Left lung (tissue), 10 donors: ENCODE results near the gene COL4A2. TPM values are rescaled to one million over a fixed set of nuclear protein-coding genes. Genes with fewer than 3 reads are reported as not detected.
A peak's percentile ranks its signal among the peaks of the same experiment; 100 is the strongest.

Experiments used
- ATAC-seq: fragments of 200-7000 bp; cut with Tn5 transposase; one replicate; pipeline ENCODE4 v1.9.1; 2020; ENCODE audit warnings: moderate library complexity
- DNase-seq, 4 donors: peaks; one replicate each; pipeline ENCODE4 v3.0.0-alpha.2; 2013 to 2020
- H3K27ac ChIP-seq, 2 donors: fragments of 200-600 bp; sonication (generic) in 1 of 2; one replicate each; pipeline versions ENCODE4 v1.5.0 to v1.8.0; 2020 to 2021
- H3K27me3 ChIP-seq, 2 donors: fragments of 200-600 bp; sonication (generic) in 1 of 2; one replicate each; pipeline versions ENCODE4 v1.5.0 to v1.8.0; 2020 to 2021
- H3K36me3 ChIP-seq, 2 donors: fragments of 200-600 bp; sonication (generic) in 1 of 2; one replicate each; pipeline versions ENCODE4 v1.5.0 to v1.8.0; 2020 to 2021
- H3K4me1 ChIP-seq, 2 donors: fragments of 200-600 bp; one replicate each; pipeline ENCODE4 v1.8.0; 2021
- H3K4me3 ChIP-seq, 2 donors: fragments of 200-600 bp; sonication (generic) in 1 of 2; one replicate each; pipeline versions ENCODE4 v1.5.0 to v1.8.0; 2020 to 2021; ENCODE audit warnings: mild to moderate bottlenecking in 1 of 2
- H3K9me3 ChIP-seq, 2 donors: fragments of 200-600 bp; sonication (generic) in 1 of 2; one replicate each; pipeline versions ENCODE4 v1.5.0 to v1.8.0; 2020 to 2021
- intact Hi-C, 2 donors: fragments of 100-400 bp; cut with DNase I; formaldehyde crosslinking; loops; one replicate each; pipeline versions ENCODE4 v1.11.2 to v1.14.2; 2022
- polyA plus RNA-seq, 6 donors: library from polyadenylated mRNA; unstranded; fragments of 120-200 nt; gene quantifications; one replicate each; pipeline ENCODE4 v1.2.1, GENCODE V29; 2013; ENCODE audit not compliant: insufficient read length in 6 of 6
- total RNA-seq, 2 donors: library from RNA; stranded (reverse); fragmentation: NEBNext Ultra II Directional; extraction: Animal tissue kit (Norgen Biotek cat#: 25700); gene quantifications; one replicate each; pipeline ENCODE4 v1.2.1, GENCODE V29; 2021
- TF ChIP-seq, protein P1 (sequence below), 2 donors: fragments of 200-600 bp; sonication (generic) in 1 of 2; IDR thresholded peaks; one replicate each; pipeline versions ENCODE4 v1.5.0 to v1.8.0; 2021; ENCODE audit warnings: antibody characterized with exemption in 2 of 2
- donor health status: DM: no; HTN: yes; CAD: no.
- donor health status: DM: no; HTN: no; CAD: no.

COL4A2 gene
- total and polyA plus RNA-seq, 8 donors: 307 to 638 (median 395) TPM

DNA sequence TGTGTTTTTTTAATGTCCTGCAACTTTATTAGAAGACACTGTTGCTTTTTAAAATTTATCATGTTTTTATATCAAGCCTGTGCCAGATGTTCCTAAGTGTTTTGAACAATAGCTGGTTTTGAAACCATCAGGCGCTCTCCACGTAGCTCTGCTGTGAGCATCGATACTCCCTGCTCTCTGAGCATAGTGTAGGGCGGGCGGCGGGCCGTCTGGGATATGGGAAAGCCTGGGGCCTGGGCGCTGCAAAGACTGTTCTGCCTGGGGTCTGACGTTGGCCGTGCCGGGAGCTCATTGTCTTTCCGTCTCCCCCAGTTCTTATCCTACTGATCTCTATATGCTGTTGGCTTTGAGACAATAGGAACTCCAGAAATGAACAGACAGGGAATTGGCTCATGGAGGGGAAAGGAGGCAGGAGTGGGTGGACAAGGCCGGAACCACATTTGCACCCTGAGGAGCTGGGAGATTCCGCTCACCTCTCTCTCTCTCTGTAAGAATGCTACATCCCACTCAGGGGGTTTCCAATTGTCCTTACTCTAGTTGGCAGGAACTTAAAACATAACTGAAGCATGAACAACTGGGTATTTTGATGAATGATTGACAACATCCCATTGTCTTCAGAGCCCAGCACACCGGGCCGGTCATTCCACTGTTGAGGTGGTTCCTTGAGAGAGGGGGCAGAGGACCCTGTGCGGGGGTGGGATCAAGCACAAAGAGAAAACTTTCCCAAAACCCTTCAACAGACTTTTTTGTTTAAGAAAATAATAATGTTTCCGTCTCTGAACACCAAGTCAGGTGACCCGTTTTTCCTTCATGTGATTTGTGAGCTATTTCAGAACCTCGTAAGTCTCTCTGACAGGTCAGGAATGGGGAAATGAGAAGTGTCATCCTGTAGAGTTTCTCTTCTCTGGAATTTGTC, 64.7 kb downstream of the COL4A2 start:
- Histone ChIP-seq H3K36me3 (no peaks in the 10 kb centered on the region), H3K4me3 (no peak overlapping the region), H3K9me3 (no peaks in the 10 kb centered on the region), H3K27ac (peak overlapping the region in 1 of 2 donors; percentile 38), H3K4me1 (peaks cover 3 to 7% of the 10 kb centered on the region in 2 donors), H3K27me3 (no peaks in the 10 kb centered on the region)
- DNase-seq (no peak), ATAC-seq (no peak)
- TF ChIP-seq, protein P1, sequence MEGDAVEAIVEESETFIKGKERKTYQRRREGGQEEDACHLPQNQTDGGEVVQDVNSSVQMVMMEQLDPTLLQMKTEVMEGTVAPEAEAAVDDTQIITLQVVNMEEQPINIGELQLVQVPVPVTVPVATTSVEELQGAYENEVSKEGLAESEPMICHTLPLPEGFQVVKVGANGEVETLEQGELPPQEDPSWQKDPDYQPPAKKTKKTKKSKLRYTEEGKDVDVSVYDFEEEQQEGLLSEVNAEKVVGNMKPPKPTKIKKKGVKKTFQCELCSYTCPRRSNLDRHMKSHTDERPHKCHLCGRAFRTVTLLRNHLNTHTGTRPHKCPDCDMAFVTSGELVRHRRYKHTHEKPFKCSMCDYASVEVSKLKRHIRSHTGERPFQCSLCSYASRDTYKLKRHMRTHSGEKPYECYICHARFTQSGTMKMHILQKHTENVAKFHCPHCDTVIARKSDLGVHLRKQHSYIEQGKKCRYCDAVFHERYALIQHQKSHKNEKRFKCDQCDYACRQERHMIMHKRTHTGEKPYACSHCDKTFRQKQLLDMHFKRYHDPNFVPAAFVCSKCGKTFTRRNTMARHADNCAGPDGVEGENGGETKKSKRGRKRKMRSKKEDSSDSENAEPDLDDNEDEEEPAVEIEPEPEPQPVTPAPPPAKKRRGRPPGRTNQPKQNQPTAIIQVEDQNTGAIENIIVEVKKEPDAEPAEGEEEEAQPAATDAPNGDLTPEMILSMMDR (IDR thresholded peaks at IDR 0.05): no peak
- intact Hi-C loops: no loop called here

DNA sequence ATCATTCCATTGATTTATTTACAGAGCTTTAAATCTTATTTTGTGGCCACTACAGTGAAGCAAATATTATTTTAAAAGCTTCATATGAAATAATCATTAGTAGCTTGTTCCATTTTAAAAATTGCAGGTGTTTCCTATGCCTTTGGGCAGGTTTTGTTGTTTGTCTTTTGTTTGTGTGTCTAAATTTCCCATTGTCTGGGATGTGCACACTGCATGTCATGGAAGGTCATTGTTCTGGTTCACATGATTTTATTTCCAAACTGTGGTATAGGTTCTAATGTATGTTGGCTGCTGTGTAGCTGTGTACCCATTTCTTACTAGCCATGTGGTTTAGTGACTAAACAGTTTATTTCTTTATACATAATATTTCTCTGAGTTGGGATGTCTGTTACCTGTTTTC, 65.6 kb downstream of the COL4A2 start:
- DNase-seq (no peak), ATAC-seq (no peak)
- Histone ChIP-seq H3K36me3 (no peaks in the 10 kb centered on the region), H3K9me3 (no peaks in the 10 kb centered on the region), H3K4me3 (no peak overlapping the region), H3K27ac (peak overlapping the region in 1 of 2 donors; percentile 38), H3K4me1 (peaks cover 3 to 7% of the 10 kb centered on the region in 2 donors), H3K27me3 (no peaks in the 10 kb centered on the region)
- intact Hi-C loops: no loop called here
- TF ChIP-seq, protein P1 (IDR thresholded peaks at IDR 0.05): no peak

DNA sequence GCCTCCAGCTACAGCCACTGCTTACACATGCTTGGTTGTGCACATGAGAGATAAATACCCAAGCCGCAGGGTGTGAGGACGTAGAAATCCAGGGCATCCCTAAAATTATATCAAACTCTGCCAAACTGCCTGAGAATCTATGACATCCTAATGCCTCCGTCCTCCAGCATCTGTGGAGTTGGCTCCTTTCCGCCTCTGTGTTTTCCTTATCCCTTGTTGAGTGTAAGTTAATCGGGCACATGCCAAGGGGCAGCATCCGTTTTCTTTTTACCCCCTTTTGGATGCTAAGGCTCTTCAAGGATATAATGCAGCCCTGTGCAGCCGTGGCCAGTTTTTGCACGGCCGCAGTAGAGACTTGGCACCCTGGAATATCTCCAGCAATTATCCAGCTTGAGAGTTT, 66.5 kb downstream of the COL4A2 start:
- H3K4me1 ChIP-seq: peaks cover 3 to 7% of the 10 kb centered on the region in 2 donors
- no peaks in the 10 kb centered on the region for H3K9me3 ChIP-seq
- DNase-seq: no peak
- H3K36me3 ChIP-seq: no peaks in the 10 kb centered on the region
- intact Hi-C loops: no loop called here
- H3K27ac ChIP-seq: no peak overlapping the region
- TF ChIP-seq, protein P1 (IDR thresholded peaks at IDR 0.05): no peak
- no peaks in the 10 kb centered on the region for H3K27me3 ChIP-seq
- no peak for ATAC-seq
- no peak overlapping the region for H3K4me3 ChIP-seq

DNA sequence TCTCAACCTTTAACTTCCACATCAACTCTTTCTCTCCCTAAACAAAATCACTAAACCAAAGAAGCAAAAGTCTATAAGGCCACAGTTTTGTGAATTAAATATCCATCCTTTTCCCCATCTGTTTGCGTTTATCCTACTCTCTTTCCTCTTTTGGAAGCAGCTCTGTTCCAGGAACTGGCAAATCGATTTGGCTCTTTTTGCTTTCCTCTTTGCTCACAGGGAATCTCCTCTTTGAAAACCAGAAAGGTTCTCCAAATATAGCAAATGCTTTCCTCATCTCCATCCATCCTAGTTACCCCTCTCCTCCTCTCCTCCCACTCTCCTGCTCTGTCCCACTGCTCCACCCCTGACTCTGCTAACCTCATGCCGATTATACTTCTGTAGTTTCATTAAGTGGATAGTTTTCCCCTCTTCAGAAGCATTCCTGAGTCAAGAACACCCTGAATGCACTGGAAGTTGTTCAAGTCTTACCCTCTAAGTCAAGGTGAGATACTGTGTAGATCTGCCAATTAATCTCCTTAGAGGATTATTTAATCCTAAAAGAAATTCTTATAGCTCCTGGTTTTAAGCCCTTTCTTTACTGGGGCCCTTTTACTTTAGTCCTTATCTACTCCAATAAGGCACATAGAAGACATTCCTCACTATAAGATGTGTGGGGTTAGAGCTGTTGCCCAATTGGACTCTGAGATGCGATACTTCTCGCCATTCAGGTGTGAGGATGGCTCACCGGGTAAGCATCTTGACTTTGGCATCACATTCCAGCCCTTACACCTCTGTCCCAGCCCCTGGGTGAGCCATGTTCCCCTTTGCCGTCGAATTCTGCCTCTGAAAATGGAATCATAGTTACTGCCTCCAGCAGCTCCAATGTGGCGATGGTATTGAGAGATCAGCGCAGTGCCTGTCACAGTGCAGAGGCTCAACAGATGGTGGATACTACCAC, 67.6 kb downstream of the COL4A2 start:
- peaks cover 3 to 7% of the 10 kb centered on the region in 2 donors for H3K4me1 ChIP-seq
- TF ChIP-seq, protein P1 (IDR thresholded peaks at IDR 0.05): no peak
- H3K27ac ChIP-seq: no peak overlapping the region
- H3K9me3 ChIP-seq: no peaks in the 10 kb centered on the region
- DNase-seq: no peak
- intact Hi-C loops: no loop called here
- no peaks in the 10 kb centered on the region for H3K27me3 ChIP-seq
- H3K4me3 ChIP-seq: no peak overlapping the region
- ATAC-seq: peak; percentile 76
- no peaks in the 10 kb centered on the region for H3K36me3 ChIP-seq

DNA sequence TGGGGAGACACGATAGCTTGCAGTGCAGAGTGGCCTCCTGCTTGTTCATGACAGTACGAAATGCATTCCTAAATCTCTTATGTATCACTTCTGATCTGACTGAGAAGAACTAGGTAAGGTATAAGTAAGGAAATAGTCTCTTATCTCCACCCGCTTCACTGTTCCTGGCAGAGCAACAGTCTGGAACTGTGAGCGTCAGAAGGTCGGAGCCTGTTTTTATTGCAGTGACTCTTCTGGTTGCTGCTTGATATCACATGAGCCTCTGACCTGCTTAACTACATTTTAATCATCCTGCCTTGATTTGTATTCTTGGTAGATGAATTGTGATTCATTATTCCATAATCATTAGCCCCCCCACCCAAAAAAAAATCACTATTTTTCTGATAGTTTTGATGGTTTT, 69.0 kb downstream of the COL4A2 start:
- H3K27me3 ChIP-seq: no peaks in the 10 kb centered on the region
- intact Hi-C loops: no loop called here
- no peaks in the 10 kb centered on the region for H3K36me3 ChIP-seq
- TF ChIP-seq, protein P1 (IDR thresholded peaks at IDR 0.05): no peak
- no peak for ATAC-seq
- H3K9me3 ChIP-seq: no peaks in the 10 kb centered on the region
- H3K4me1 ChIP-seq: peaks cover 0 to 7% of the 10 kb centered on the region in 2 donors
- no peak for DNase-seq
- H3K4me3 ChIP-seq: no peak overlapping the region
- H3K27ac ChIP-seq: no peak overlapping the region
